HG02763 (cell line): Measurements from ENCODE around the gene DLGAP4.

Experiments
- ATAC-seq: cut with Tn5 transposase; IDR thresholded peaks from one replicate; pipeline ENCODE4 v1.9.1; 2021; ENCODE audit warnings: mild to moderate bottlenecking, moderate library complexity; ENCODE audit not compliant: unreplicated experiment

DLGAP4 gene

GRCh38 chr20:36349384-36350170, 43.4 kb downstream of the DLGAP4 start:
- no peak for ATAC-seq

DNA sequence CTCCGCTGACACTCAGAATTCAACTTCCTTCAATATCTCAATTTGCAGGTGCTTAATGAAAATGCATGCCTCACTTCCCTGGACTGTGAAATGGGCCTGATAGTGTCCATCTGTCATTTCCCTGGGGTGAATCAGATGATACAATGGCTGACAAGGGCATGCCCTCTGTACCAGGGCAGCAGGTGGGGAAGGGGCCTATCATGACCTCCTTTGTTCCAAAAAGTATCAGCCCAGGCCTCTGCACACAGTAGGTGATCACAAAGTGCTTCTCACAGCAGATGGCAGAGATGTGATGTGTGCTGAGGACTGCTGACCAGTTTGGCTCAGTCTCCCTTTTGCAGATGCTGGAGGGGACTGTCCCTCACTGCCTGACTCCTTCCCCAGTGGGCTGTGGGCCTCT, 44.3 kb downstream of the DLGAP4 start:
- no peak for ATAC-seq

GRCh38 chr20:36351937-36352336, 45.8 kb downstream of the DLGAP4 start:
- no peak for ATAC-seq

GRCh38 chr20:36352843-36353553, 46.9 kb downstream of the DLGAP4 start:
- no peak for ATAC-seq

DNA sequence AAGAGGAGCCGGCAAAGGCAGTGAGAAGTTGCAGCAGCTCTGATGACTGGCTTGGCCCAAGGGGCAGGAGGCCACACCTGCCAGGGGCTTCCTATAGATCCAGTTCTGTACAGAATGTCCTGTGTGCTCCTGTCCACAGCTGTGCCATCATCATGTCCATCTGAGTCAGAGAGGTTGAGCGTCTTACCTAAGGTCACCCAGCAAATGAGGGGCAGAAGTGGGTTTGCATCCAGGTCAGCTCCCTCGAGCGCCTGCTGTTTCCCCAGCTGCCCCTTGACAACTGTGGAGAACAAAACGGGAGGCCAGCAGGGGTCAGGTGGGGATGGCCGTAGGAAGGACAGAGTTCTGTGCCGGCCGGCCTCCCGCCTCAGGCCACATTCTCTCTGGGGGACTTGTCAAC, 47.6 kb downstream of the DLGAP4 start:
- no peak for ATAC-seq

GRCh38 chr20:36355469-36356171, 49.5 kb downstream of the DLGAP4 start:
- ATAC-seq, result no peak

DNA sequence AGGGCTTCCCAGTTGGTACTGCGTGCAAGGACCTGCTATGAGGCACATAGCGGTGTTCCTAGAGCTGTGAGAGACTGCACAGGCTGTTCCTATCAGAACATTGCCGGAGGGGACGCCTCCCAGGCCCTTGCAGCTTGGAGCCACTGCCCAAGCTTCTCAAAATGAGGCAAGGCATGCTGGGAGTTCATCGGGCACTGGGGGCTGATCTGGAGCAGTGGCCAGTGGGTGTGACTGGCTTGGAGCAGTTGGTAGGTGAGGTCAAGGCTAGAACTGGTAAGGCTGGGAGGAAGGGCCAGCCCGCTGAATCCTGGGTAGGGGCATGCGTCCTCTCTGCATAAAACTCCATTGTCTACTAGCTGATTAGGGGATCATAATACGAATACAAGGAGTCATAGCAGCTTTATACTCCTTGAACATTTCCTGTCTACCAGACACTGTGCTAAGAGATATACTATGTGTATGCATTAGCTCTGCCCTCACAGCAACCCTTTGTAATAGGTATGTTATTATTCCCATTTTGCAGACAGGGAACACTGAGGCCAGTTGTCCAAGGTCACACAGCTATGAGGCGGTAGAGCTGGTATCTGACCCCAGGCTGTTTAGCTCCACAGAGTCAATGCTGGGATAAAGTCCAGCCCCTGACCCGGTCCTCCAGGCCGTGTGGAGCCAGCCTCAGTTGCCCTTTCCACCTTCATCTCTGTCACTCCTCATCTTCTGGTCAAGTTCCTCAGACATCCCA, 53.7 kb downstream of the DLGAP4 start:
- no peak for ATAC-seq

- ATAC-seq, result no peak
Measured at GRCh38 chr20:36360429-36360828, 54.3 kb downstream of the DLGAP4 start.

DNA sequence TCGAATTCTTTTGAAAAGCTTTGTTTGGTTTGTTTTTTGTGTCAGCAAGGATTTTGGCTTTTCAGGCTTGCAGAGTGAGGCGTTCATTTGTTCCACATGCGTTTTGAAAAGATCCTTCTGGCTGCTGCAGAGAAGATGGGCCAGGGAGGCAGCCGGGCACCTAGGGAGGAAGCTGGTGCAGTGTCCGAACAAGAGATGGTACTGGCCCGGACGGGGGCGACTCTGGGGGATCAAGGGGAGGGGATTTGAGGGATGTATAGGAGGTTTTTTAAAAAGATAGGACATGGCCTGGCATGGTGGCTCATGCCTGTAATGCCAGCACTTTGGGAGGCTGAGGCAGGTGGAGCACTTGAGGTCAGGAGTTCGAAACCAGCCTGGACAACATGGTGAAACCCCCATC, 55.3 kb downstream of the DLGAP4 start:
- no peak for ATAC-seq

DNA sequence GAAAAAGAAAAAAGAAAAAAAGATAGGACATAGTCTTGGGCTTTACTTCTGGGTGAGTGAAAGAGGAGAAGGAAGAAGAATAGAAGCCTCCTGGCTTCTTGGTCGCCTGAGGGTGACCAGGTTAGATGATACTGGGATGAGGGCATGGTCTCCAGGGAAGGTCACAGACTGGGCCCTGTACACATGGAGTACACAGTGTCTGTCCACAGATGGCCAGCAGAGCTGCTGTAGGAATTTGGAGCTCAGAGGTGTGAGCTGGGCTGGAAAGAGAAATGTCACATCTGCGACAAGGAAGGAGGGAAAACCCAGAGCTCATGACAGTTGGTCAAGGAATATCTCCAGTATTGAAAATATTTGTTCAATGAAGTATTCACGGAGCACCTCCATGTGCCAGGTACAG, 56.1 kb downstream of the DLGAP4 start:
- ATAC-seq, result no peak

GRCh38 chr20:36362978-36363713, 57.0 kb downstream of the DLGAP4 start:
- no peak for ATAC-seq

DNA sequence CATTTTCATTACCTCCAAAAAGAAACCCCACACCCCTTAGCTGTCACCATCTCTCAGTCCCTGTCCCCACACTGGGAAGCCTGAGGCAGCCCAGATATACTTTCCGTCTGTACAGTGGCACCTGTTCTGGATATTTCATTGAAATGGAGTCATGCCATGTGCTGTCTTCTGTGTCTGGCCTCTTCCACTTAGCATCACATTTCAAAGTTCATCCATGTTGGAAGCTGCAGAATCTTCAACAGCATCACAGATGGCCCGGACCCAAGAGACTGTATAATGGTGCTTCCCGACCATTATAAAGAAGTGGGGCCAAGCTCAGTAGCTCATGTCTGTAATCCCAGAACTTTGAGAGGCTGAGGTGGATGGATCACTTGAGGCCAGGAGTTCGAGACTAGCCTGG, 58.4 kb downstream of the DLGAP4 start:
- ATAC-seq, result no peak

GRCh38 chr20:36366623-36367369, 60.7 kb downstream of the DLGAP4 start:
- no peak for ATAC-seq

DNA sequence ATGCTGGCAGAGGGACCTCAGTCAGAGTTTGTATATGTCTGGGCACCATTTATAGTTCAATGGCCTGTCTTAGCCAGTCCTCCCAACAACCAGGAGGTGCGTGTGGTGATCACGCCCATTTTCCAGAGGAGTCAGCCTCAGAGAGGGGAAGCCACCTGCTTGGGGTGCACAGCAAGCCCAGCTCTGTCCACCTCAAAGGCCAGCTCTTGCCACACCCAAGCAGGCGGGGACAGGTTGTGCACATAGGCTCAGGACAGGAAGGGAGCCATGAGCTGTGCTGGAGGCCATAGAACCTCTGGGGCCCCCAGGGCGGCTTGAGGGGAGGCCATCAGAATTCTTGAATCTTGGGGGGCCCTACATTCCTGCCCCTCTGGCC, 61.2 kb downstream of the DLGAP4 start:
- ATAC-seq, result no peak

DNA sequence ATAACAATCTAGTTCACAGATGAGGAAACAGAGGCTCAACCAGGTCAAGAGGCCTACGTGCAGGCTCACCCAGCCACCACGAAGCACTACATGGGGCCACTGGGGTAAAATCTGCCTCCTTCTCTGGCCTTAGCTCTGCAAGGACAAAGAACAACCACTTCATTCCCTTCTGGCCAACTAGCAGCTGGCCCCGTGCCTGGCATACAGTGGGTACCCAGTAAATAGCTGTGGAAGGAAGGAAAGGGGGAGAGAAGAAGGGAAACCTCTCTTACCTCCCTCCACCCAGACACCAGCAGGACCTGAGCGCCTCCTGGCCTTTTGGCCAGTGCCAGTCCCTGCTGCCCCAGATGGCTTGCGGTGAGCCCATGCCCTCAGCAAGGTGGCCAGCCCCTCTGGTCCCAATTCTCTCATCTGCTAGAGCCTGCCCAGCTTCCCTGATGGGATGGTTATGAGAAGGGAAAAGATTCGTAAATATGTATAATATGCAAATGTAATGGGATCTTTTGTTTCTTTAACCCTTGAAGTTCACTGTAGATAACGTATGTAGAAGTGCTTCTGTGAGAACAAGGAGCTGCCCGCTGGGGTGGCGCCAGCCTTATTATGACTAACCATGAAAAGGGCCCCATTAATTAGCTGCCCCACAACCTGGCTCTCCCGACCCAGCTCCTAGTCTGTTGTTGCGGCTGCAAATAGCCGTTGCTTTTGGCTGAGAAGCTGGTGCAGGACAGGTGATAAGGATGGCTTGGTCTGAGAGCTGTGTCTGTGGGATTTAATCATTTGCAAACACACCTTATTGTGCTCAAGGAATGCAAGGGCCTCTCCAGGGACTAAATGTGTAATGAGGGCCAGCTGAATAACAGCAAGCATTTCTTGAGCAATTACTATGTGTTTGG, 62.0 kb downstream of the DLGAP4 start:
- ATAC-seq, result no peak

DNA sequence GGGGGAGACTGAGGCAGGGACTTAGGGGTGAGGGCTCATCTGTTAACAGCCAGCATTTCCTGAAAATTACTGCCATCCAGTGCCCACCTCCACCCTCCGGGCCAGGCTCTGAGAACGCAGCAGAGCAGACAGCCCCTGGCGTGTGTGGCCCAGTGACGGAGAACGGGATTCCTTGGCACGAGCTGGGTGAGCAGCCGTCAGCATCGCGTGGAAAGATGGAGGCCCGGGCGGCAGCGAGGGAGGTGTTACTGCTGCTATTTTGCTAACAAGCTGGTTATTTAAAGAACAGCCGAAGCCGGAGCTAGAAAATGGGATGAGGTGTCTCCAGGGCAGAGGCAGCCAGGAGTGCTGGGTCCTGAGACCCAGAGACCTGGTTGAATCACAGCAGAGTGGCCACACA, 62.7 kb downstream of the DLGAP4 start:
- ATAC-seq, result no peak

GRCh38 chr20:36369739-36370138, 63.6 kb downstream of the DLGAP4 start:
- no peak for ATAC-seq

- no peak for ATAC-seq
Measured at GRCh38 chr20:36370991-36371790, 65.1 kb downstream of the DLGAP4 start.
